ENCODE measurements around the gene RBM39. TPM values are rescaled to one million over a fixed set of nuclear protein-coding genes. Genes with fewer than 3 reads are reported as not detected.
"Not testable (repeated sequence)": the region's sequence is repeated elsewhere in the genome, so short reads cannot be mapped to it uniquely, and the experiment has no call there.

RBM39 gene
- polyA plus RNA-seq, 1 of the 3 experiments (the other 2 are of a cell fraction) = 68.4 TPM

DNA sequence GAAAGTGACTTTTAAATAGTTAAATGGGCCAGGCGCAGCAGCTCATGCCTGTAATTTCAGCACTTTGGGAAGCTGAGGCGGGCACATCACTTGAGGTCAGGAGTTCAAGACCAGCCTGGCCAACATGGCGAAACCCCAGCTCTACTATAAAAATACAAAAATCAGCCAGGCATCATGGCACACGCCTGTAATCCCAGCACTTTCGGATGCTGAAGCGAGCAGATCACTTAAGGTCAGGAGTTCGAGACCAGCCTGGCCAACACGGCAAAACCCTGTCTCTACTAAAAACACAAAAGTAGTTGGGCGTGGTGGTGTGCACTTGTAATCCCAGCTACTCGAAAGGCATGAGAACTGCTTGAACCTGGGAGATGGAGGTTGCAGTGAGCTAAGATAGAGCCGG is 36.2 kb downstream of the RBM39 start:
- Histone ChIP-seq H3K79me2 (ENCODE audit: insufficient read depth) (peaks cover 82% of the 10 kb centered on the region), H4K20me1 (ENCODE audit: insufficient read depth) (peaks cover 80% of the 10 kb centered on the region)

DNA sequence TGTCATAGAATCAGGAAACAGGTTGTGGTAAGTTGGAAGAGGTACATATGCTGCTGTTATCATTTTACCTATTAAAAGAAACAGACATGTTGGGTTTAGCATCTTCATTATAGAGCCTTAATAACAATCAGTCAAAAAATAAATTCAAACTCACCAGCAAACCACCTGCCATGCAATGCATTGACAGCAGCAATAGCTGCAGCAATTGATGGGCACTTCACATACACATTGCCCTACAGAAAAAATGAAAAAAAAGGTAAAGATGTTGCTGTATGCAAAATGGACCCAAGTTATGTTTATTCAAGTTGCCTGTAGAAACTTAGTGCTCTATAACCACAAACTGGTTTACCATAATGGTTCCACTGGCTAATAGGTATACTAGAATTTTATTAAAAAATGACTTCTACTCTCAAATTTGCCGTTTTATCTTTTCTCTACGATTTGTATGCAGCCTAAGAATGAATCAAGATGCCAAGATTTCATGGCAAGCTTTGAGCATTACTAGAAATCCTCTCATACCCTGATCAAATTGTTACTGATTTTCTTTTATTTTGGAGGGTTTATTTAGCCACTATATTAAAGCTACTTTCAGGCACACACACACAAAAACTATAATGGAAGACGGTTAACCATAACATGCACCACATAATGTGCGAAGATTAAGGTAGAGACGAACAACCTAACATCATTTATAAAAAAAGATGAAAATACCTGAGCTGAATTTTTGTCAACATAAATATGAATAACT is 37.4 kb downstream of the RBM39 start:
- H2AFZ ChIP-seq (ENCODE audit: low read depth) = no peak overlapping the region
- H3K79me2 ChIP-seq (ENCODE audit: insufficient read depth) = peaks cover 82% of the 10 kb centered on the region
- H3K27me3 ChIP-seq (ENCODE audit: insufficient read depth) = no peaks in the 10 kb centered on the region
- CTCF ChIA-PET = interaction anchor here (1.2 to 3.1 kb wide), 4 partner anchors 14 to 180 kb away, joined by 3 to 12 read pairs (median 4); no protein-coding TSS in a partner anchor
- WGBS (ENCODE audit: low lambda C conversion rate) = 90% methylated on average over 5 of the region's 5 CpGs
- H3F3A ChIP-seq (replicated peaks; ENCODE audit: insufficient read depth) = peaks cover 98% of the 10 kb centered on the region
- H3K9me2 ChIP-seq = no peaks in the 10 kb centered on the region
- peaks cover 5 to 9% of the 10 kb centered on the region in 2 experiments for H3K4me1 ChIP-seq (ENCODE audit: control insufficient read depth in 1 of 2, insufficient read depth in 2 of 2, low read depth in 1 of 2, low read length in 1 of 2)
- H3K9ac ChIP-seq = no peak overlapping the region
- H3K36me3 ChIP-seq (replicated peaks in 1 of 2; ENCODE audit: control insufficient read depth in 1 of 2, insufficient read depth in 2 of 2, low read length in 1 of 2) = peaks cover 78 to 92% of the 10 kb centered on the region in 2 experiments
- H3K9me3 ChIP-seq = no peaks in the 10 kb centered on the region
- peaks cover 67% of the 10 kb centered on the region for H4K20me1 ChIP-seq (ENCODE audit: insufficient read depth)
- no peak for DNase-seq
- peak overlapping the region in 1 of 2 experiments; percentile 89; a peak in 1 of 4 replicates for H3K27ac ChIP-seq (ENCODE audit: low read depth in 2 of 2, low read length in 1 of 2)
- TF ChIP-seq NFIC (IDR thresholded peaks at IDR 0.05; ENCODE audit: borderline replicate concordance) (no peak), POLR2AphosphoS5 (IDR thresholded peaks at IDR 0.05; ENCODE audit: low read depth, low read length) (no peak), JUND (IDR thresholded peaks at IDR 0.05) (no peak)
- TF ChIP-seq, protein P1, sequence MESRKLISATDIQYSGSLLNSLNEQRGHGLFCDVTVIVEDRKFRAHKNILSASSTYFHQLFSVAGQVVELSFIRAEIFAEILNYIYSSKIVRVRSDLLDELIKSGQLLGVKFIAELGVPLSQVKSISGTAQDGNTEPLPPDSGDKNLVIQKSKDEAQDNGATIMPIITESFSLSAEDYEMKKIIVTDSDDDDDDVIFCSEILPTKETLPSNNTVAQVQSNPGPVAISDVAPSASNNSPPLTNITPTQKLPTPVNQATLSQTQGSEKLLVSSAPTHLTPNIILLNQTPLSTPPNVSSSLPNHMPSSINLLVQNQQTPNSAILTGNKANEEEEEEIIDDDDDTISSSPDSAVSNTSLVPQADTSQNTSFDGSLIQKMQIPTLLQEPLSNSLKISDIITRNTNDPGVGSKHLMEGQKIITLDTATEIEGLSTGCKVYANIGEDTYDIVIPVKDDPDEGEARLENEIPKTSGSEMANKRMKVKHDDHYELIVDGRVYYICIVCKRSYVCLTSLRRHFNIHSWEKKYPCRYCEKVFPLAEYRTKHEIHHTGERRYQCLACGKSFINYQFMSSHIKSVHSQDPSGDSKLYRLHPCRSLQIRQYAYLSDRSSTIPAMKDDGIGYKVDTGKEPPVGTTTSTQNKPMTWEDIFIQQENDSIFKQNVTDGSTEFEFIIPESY (IDR thresholded peaks at IDR 0.05; ENCODE audit: borderline replicate concordance, low read depth) = no peak
- TF ChIP-seq, protein P2, sequence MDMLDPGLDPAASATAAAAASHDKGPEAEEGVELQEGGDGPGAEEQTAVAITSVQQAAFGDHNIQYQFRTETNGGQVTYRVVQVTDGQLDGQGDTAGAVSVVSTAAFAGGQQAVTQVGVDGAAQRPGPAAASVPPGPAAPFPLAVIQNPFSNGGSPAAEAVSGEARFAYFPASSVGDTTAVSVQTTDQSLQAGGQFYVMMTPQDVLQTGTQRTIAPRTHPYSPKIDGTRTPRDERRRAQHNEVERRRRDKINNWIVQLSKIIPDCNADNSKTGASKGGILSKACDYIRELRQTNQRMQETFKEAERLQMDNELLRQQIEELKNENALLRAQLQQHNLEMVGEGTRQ (IDR thresholded peaks at IDR 0.05; ENCODE audit: borderline replicate concordance, low read depth, low read length) = no peak
- H3K4me3 ChIP-seq (ENCODE audit: low read depth in 2 of 2, low read length in 1 of 2) = no peak overlapping the region
- H3K4me2 ChIP-seq = no peak overlapping the region
- POLR2A ChIA-PET = no interaction called here

More for the DNA sequence above, 36.2 kb downstream of the RBM39 start:
- POLR2A ChIA-PET; H3K4me2 ChIP-seq; H3K27me3 ChIP-seq (ENCODE audit: insufficient read depth); H3K9me2 ChIP-seq; H3K9me3 ChIP-seq; H3K4me3 ChIP-seq (ENCODE audit: low read depth in 2 of 2, low read length in 1 of 2); H2AFZ ChIP-seq (ENCODE audit: low read depth); H3K9ac ChIP-seq; DNase-seq: not testable (repeated sequence)
- peaks cover 0 to 19% of the 10 kb centered on the region in 2 experiments for H3K4me1 ChIP-seq (ENCODE audit: control insufficient read depth in 1 of 2, insufficient read depth in 2 of 2, low read depth in 1 of 2, low read length in 1 of 2)
- WGBS (ENCODE audit: low lambda C conversion rate) = 92% methylated on average over 11 of the region's 11 CpGs
- peaks cover 100% of the 10 kb centered on the region for H3F3A ChIP-seq (replicated peaks; ENCODE audit: insufficient read depth)
- peaks cover 89 to 96% of the 10 kb centered on the region in 2 experiments for H3K36me3 ChIP-seq (replicated peaks in 1 of 2; ENCODE audit: control insufficient read depth in 1 of 2, insufficient read depth in 2 of 2, low read length in 1 of 2)
- peak overlapping the region in 1 of 2 experiments; percentile 0; a peak in 1 of 4 replicates for H3K27ac ChIP-seq (ENCODE audit: low read depth in 2 of 2, low read length in 1 of 2)
- CTCF ChIA-PET = interaction anchor here (1.2 to 3.1 kb wide), 3 partner anchors 13 to 242 kb away, joined by 3 to 12 read pairs (median 5); no protein-coding TSS in a partner anchor

All from SK-N-SH (cell line).